ENCODE data around the gene EYS.

DNA sequence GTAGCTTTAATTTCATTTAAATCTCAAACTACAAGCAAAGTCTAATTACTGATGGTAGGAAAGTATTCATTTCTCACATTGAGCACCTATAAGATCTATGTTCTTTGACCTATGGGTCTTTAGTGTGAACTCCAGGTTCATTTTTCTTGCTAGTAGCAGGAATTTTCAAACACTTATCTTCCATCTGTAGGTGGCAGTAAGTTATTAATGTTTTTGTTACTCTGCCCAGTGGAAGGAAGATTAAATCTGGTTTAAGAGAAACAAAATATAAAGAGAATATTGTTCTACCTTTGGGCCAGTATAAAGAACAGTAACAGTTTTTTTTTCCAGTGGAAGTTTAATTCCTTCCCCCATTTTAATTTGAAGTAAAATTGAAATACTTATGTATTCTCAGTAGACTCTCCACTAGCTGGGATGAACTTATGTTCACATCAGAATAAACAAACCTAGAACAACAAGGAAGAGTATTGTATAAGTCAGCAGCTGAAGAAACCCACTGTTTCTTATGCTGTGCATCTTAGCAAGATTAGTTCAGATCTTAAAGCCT lies 1743.2 kb downstream of the EYS start:
- TF ChIP-seq SMC3 (IDR thresholded peaks at IDR 0.05; ENCODE audit: low read depth, low read length), result no peak
- no peak for TF ChIP-seq EP300 (IDR thresholded peaks at IDR 0.05; ENCODE audit: borderline replicate concordance in 1 of 2, low read depth in 1 of 2, low read length in 1 of 2)
- TF ChIP-seq, protein P1, sequence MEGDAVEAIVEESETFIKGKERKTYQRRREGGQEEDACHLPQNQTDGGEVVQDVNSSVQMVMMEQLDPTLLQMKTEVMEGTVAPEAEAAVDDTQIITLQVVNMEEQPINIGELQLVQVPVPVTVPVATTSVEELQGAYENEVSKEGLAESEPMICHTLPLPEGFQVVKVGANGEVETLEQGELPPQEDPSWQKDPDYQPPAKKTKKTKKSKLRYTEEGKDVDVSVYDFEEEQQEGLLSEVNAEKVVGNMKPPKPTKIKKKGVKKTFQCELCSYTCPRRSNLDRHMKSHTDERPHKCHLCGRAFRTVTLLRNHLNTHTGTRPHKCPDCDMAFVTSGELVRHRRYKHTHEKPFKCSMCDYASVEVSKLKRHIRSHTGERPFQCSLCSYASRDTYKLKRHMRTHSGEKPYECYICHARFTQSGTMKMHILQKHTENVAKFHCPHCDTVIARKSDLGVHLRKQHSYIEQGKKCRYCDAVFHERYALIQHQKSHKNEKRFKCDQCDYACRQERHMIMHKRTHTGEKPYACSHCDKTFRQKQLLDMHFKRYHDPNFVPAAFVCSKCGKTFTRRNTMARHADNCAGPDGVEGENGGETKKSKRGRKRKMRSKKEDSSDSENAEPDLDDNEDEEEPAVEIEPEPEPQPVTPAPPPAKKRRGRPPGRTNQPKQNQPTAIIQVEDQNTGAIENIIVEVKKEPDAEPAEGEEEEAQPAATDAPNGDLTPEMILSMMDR (IDR thresholded peaks at IDR 0.05), result no peak
- TF ChIP-seq YY1 (IDR thresholded peaks at IDR 0.05; ENCODE audit: low read depth), result no peak
- no peak for TF ChIP-seq ELF1 (IDR thresholded peaks at IDR 0.05)
- no peak for TF ChIP-seq POLR2AphosphoS5 (IDR thresholded peaks at IDR 0.05; ENCODE audit: low read depth, low read length)
- TF ChIP-seq SIN3A (IDR thresholded peaks at IDR 0.05; ENCODE audit: borderline replicate concordance, low read depth, low read length), result no peak
- TF ChIP-seq, protein P2, sequence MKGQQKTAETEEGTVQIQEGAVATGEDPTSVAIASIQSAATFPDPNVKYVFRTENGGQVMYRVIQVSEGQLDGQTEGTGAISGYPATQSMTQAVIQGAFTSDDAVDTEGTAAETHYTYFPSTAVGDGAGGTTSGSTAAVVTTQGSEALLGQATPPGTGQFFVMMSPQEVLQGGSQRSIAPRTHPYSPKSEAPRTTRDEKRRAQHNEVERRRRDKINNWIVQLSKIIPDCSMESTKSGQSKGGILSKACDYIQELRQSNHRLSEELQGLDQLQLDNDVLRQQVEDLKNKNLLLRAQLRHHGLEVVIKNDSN (IDR thresholded peaks at IDR 0.05; ENCODE audit: borderline replicate concordance, low read depth), result no peak
- TF ChIP-seq EZH2phosphoT487 (IDR thresholded peaks at IDR 0.05; ENCODE audit: borderline replicate concordance, low read depth), result no peak
- TF ChIP-seq NFIC (IDR thresholded peaks at IDR 0.05; ENCODE audit: borderline replicate concordance), result no peak
- TF ChIP-seq RAD21 (IDR thresholded peaks at IDR 0.05; ENCODE audit: low read length), result no peak; the same call in 1 of the 2 replicates
- no peak for TF ChIP-seq RFX5 (IDR thresholded peaks at IDR 0.05; ENCODE audit: low read length)
- TF ChIP-seq, protein P3, sequence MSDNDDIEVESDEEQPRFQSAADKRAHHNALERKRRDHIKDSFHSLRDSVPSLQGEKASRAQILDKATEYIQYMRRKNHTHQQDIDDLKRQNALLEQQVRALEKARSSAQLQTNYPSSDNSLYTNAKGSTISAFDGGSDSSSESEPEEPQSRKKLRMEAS (IDR thresholded peaks at IDR 0.05; ENCODE audit: low read depth), result no peak
- TF ChIP-seq FOXJ3 (CRISPR knock-in tag; IDR thresholded peaks at IDR 0.05), result no peak

All from SK-N-SH (cell line).